HAP-1 (cell line): Measurements from ENCODE around the gene ANK2.

Experiments used
- DNase-seq, 2 experiments: peaks; one replicate each; pipeline ENCODE4 v3.0.0-alpha.2; 2016 to 2020; ENCODE audit warnings: low spot score in 2 of 2
- H3K27me3 ChIP-seq: fragments of 250-450 bp; sonication (Bioruptor Pico); 2 replicates; pipeline ENCODE4 v1.5.1; 2020; ENCODE audit warnings: low read depth, mild to moderate bottlenecking, moderate library complexity
- H3K36me3 ChIP-seq: fragments of 250-450 bp; sonication (Bioruptor Pico); replicated peaks from 2 replicates; pipeline ENCODE4 v1.5.1; 2020; ENCODE audit warnings: mild to moderate bottlenecking
- H3K4me1 ChIP-seq: fragments of 250-450 bp; sonication (Bioruptor Pico); 2 replicates; pipeline ENCODE4 v1.5.1; 2020; ENCODE audit warnings: mild to moderate bottlenecking
- H3K4me3 ChIP-seq: fragments of 250-450 bp; sonication (Bioruptor Pico); 2 replicates; pipeline ENCODE4 v1.5.1; 2020; ENCODE audit warnings: mild to moderate bottlenecking, moderate library complexity
- H3K9me3 ChIP-seq: fragments of 250-450 bp; sonication (Bioruptor Pico); 2 replicates; pipeline ENCODE4 v1.5.1; 2020; ENCODE audit warnings: mild to moderate bottlenecking, moderate library complexity
- in situ Hi-C: fragments of 300-500 bp; cut with MboI; formaldehyde crosslinking; loops from 3 replicates; pipeline ENCODE4 v1.14.3; 2020; ENCODE audit warnings: low sequenced_read_pairs, inconsistent platforms, mixed read lengths

The ANK2 gene

DNA sequence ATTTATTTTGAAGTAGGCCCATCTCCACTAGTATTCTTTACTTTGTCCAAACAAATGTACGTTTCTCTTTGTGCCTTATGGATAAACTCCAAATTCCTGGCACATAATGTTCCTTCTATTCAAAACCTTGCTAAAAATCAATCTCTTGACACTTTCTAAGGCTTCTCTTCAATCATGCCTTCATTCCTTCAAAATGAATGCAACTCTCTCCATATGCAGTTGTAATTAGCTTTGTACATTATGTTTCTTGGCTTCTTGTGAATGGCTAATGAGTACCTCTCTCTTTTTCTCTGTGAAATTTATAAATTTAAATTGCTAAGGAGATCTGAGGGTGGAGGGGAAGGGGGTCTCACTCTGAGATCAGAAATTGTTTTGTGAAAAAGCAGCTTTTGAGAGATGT lies 24.0 kb upstream of the ANK2 start:
- Histone ChIP-seq H3K4me1 (peaks cover 19% of the 10 kb centered on the region), H3K9me3 (no peaks in the 10 kb centered on the region), H3K4me3 (no peak overlapping the region), H3K27me3 (no peaks in the 10 kb centered on the region), H3K36me3 (no peaks in the 10 kb centered on the region)
- in situ Hi-C loops = no loop called here
- DNase-seq = no peak

DNA sequence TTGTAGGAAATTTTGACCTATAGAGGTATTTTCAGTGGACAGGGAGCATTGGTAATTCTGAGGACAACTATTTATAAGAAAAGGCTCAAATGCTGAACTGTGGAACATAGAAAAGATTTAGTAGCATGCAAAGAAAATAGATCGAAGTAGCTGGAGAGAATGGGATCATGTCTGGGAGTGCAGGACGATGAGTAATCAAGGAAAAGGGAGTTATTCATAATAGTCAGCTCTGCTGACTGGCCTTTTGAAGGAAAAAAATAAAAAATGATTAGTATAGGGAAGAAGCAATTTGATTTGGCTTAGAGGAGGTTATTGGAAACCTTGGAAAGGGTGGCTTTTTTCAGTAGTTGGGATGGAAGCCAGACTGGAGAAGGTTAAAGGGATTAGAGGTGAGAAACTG lies 22.9 kb upstream of the ANK2 start:
- Histone ChIP-seq H3K36me3 (no peaks in the 10 kb centered on the region), H3K9me3 (no peaks in the 10 kb centered on the region), H3K4me3 (no peak overlapping the region), H3K27me3 (no peaks in the 10 kb centered on the region), H3K4me1 (peaks cover 25% of the 10 kb centered on the region)
- in situ Hi-C loops = no loop called here
- DNase-seq = no peak

DNA sequence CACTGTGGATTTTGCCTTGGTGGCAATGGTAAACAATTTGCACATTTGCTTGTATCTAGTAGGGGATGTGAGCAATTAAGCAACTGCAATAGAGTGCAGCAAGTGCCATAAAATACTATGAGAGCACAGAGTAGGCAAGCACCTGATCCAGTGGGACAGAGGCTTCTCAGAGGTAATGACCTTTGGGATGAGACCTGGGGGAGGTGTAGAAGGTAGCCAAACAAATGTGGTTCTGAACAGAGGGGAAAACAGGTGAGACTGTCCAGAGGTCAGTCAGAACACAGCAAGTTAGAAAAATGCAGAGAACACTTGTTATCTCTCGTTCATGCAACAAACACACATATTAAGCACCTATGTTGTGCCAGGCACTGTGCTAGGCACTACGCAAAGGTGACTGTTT lies 21.4 kb upstream of the ANK2 start:
- Histone ChIP-seq H3K4me3 (no peak overlapping the region), H3K36me3 (no peaks in the 10 kb centered on the region), H3K4me1 (peaks cover 29% of the 10 kb centered on the region), H3K9me3 (no peaks in the 10 kb centered on the region), H3K27me3 (no peaks in the 10 kb centered on the region)
- in situ Hi-C loops = no loop called here
- no peak for DNase-seq

DNA sequence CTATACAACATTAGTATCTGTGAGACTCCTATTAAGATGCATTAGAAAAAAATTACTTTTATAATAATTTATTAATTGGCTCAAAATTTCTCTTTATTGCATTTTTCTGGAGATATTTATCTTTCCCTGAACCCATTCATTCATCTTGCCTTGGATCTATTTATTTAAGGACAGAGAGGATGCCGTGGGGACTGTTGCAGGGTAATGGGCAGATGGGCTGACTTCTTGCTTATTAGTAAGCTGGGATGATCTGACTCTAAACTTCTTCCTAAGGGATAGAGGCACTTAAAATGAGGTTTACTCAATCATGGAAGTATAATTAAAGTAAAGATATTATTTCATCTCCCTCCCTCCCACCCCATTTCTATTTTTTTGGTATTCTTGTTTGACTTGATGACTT lies 18.2 kb upstream of the ANK2 start:
- Histone ChIP-seq H3K36me3 (no peaks in the 10 kb centered on the region), H3K4me3 (no peak overlapping the region), H3K4me1 (peaks cover 23% of the 10 kb centered on the region), H3K27me3 (no peaks in the 10 kb centered on the region), H3K9me3 (no peaks in the 10 kb centered on the region)
- in situ Hi-C loops = no loop called here
- no peak for DNase-seq

DNA sequence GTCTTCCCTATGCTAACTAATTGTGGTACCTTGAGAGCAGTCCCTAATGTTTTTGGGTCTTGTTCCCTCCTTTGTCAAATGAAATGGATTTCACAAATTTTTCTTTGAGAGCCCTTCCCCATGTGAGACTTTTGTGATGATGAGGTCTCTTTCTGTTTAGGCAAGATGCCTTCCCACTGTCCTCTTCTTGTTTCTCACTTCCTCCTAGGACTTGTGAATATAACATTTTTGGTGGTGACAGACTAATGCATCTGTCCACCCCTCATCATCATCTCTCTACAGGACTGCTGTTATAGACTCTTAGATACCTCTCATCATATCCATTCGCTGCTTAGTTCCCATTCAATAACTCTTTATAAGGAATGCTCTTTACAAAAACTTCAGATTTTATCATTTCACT lies 8.7 kb upstream of the ANK2 start:
- DNase-seq = no peak
- H3K4me1 ChIP-seq = no peaks in the 10 kb centered on the region; the same call in 1 of the 2 replicates
- no peaks in the 10 kb centered on the region for H3K9me3 ChIP-seq
- in situ Hi-C loops = no loop called here
- H3K36me3 ChIP-seq = no peaks in the 10 kb centered on the region
- H3K4me3 ChIP-seq = no peak overlapping the region
- no peaks in the 10 kb centered on the region for H3K27me3 ChIP-seq

DNA sequence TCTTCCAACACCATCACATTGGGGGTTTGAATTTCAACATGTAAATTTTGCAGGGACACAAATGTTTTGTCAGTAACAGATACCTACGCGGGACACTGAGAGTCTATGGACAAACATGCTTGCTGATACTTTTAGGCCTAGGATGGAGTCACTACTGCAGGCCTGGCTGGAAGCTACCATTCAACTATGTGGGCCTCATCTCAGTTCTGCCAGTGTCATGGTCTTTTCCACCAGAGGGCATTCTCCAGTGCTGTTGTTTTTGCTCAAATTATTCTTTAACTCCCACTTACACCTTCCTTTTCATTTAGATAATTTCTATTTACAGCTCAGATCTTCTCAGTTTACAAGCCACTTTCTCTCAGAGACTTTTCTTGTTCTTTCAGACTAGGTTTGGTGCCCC lies 7.0 kb upstream of the ANK2 start:
- H3K27me3 ChIP-seq = no peaks in the 10 kb centered on the region
- in situ Hi-C loops = no loop called here
- H3K4me3 ChIP-seq = no peak overlapping the region
- DNase-seq = no peak
- H3K36me3 ChIP-seq = no peaks in the 10 kb centered on the region
- no peaks in the 10 kb centered on the region; the same call in 1 of the 2 replicates for H3K4me1 ChIP-seq
- H3K9me3 ChIP-seq = no peaks in the 10 kb centered on the region

DNA sequence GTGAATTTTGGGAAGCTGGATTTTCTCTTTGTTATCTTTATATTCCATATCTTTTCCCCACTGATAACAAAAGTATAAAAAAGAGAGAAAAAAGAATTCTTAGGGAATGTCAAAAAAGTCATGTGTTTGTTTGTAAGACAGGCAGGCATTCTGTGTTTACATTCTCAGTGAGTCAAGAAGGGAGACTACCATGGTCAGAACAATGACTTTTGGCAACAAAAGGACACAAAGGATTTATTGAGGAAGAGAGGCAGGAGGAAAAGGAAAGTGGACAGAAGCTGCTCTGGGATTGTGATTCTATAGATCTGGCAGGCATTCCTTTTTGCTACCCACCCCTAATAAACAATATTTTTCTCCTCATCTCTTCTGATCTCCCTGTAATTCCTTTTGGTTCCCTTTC lies 5.9 kb upstream of the ANK2 start:
- Histone ChIP-seq H3K36me3 (no peaks in the 10 kb centered on the region), H3K4me3 (no peak overlapping the region), H3K4me1 (no peaks in the 10 kb centered on the region; the same call in 1 of the 2 replicates), H3K27me3 (no peaks in the 10 kb centered on the region), H3K9me3 (no peaks in the 10 kb centered on the region)
- in situ Hi-C loops = no loop called here
- no peak for DNase-seq

DNA sequence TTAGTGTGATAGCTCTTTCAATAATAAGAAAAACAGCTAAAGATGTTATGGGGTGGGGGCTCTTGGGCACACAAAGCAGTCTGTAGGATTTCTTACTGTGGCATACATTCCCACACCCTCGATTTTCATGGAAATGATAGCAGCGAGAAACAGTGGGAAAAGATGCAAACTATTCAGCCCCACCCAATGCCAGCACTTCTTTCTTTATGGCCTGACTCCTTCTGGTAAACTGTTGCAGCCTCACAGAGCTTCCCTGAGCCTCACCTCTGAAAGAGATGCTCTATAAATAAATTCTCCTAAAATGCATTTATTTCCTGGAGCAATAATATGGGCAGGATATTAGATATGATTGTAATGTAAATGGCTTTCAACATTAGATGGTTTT lies 910 bp downstream of the ANK2 start:
- in situ Hi-C loops = no loop called here
- H3K4me3 ChIP-seq = no peak overlapping the region
- no peaks in the 10 kb centered on the region for H3K27me3 ChIP-seq
- peaks cover 24% of the 10 kb centered on the region for H3K4me1 ChIP-seq
- no peaks in the 10 kb centered on the region for H3K36me3 ChIP-seq
- DNase-seq = peak; percentile 35
- no peaks in the 10 kb centered on the region for H3K9me3 ChIP-seq

DNA sequence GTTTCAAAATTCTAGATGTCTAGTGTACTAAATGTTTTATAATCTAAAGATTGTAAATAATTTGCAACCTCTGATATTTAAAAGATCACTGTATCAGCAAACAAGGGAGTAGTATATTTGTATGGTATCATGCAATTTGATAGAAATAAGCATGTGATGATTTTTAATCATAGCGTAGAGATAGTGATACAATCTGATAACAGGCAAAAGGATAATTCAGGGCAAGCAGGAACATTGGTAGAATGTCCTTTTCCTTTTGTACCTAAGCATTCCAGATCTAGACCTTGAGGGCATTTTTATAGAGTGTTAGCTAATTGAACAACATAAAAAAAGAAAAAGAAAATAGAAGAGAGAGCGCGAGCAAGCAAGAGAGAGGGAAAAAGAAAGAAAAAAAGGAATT lies 1.4 kb downstream of the ANK2 start:
- Histone ChIP-seq H3K9me3 (no peaks in the 10 kb centered on the region), H3K36me3 (no peaks in the 10 kb centered on the region), H3K4me3 (no peak overlapping the region), H3K27me3 (no peaks in the 10 kb centered on the region), H3K4me1 (peaks cover 24% of the 10 kb centered on the region)
- in situ Hi-C loops = no loop called here
- DNase-seq = peak in 1 of 2 experiments; percentile 19

DNA sequence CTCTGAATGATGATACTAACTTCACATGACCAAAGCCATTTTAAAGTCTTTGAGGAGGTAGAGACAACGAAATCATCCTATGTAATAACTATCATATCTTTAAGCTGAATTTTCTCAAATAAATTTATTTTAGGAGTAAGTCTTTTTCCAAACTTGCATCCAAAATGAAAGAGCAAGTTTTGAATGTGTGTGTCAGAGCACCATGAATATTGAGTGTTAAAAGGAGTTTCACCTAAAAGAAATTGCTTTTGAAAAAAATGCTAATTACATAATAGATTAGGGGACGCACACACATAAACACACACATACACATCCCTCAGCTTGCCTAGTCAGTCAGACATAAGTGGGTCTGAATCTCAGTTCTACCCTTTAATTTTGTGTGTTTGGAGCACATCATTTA lies 1.9 kb downstream of the ANK2 start:
- H3K4me1 ChIP-seq = peaks cover 24% of the 10 kb centered on the region
- no peaks in the 10 kb centered on the region for H3K27me3 ChIP-seq
- no peaks in the 10 kb centered on the region for H3K36me3 ChIP-seq
- no peak for DNase-seq
- no peaks in the 10 kb centered on the region for H3K9me3 ChIP-seq
- H3K4me3 ChIP-seq = no peak overlapping the region
- in situ Hi-C loops = no loop called here

DNA sequence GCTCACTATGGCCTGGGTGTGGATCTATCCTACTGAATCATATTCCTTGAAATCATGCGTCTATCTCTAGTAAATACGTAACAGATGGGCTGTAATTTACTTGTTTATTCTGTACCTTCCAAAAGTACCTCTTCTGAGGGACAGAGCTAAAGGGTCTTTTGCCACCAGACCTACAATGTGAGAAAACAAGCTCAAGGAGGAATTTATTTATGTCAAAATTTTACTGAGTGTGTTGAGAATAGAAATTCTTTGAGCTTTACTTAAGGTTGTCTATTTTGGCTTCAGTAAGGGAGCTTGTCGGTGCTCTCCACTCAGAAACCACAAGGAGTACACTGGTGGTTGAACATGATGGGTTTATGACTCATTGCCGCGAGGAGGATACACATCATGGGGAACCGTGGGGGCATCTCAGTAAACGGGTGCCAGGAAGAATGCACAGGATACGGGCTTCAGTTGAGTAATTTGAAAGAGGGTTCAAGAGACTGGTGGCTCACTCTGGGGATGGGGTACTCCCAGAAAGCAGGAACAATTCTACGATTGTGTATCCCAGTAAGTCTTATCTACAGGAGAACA lies 3.0 kb downstream of the ANK2 start:
- H3K9me3 ChIP-seq = no peaks in the 10 kb centered on the region
- no peaks in the 10 kb centered on the region for H3K27me3 ChIP-seq
- H3K4me1 ChIP-seq = peaks cover 33% of the 10 kb centered on the region
- no peak overlapping the region for H3K4me3 ChIP-seq
- in situ Hi-C loops = no loop called here
- DNase-seq = no peak
- H3K36me3 ChIP-seq = no peaks in the 10 kb centered on the region

DNA sequence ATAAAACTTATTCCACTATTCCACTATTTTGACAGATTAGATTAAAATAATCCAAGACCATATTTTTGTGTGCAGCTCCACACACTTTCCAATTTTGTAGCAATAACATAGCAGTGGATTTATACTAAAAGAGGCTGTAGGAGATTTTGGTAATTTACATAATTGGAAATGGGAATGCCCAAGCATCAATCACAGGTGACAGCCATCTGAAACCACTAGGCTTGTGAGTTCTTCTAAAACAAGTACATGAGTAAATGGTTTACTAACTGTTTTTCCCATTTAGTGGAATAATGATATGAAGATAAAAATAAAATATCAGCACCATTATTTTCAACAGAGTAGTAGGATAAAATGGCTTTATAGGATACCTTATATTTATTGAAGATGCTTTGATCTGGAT lies 4.4 kb downstream of the ANK2 start:
- H3K27me3 ChIP-seq = no peaks in the 10 kb centered on the region
- no peak overlapping the region for H3K4me3 ChIP-seq
- no peaks in the 10 kb centered on the region for H3K36me3 ChIP-seq
- in situ Hi-C loops = no loop called here
- H3K9me3 ChIP-seq = no peaks in the 10 kb centered on the region
- H3K4me1 ChIP-seq = peaks cover 35% of the 10 kb centered on the region
- DNase-seq = no peak

DNA sequence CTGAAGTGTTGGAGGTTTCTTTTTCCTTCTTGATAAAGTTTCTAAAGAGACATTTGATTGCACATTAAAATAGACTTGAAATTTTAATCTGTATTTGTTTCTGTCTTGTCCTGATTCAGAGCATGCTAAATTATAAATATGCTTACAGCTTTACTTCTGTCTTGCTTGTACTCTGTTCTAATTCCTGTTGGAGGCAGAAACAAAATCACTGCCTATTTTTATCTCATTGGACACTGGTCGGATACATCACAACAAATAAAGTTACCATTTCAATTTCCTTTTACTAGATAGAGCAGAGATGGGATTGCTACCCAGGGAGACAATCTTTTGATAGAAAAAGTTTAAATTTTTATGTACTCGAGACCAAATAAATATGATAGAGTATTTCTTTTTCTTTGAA lies 6.9 kb downstream of the ANK2 start:
- H3K4me3 ChIP-seq = no peak overlapping the region
- peaks cover 12% of the 10 kb centered on the region for H3K4me1 ChIP-seq
- no peaks in the 10 kb centered on the region for H3K36me3 ChIP-seq
- no peaks in the 10 kb centered on the region for H3K9me3 ChIP-seq
- in situ Hi-C loops = no loop called here
- DNase-seq = no peak
- no peaks in the 10 kb centered on the region for H3K27me3 ChIP-seq

DNA sequence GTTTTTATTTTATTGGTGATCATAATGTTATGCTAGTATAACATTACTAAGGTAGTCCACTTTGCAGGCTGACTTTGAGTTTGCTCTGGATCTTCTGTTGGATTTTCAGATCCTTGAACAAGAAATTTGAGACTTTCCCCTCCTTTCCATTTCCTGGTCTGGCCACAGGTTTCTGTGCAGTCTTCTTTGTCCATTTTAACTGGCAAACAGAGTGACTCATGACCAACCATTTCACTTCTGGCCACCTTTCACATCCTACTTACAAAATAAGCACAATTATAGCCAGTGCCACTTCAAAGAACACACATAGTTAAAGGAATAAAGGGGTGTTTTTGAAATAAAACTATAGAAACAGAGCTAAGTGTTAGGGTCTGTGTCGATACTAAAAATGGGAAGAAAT lies 8.4 kb downstream of the ANK2 start:
- Histone ChIP-seq H3K4me1 (peaks cover 12% of the 10 kb centered on the region), H3K27me3 (no peaks in the 10 kb centered on the region), H3K9me3 (no peaks in the 10 kb centered on the region), H3K4me3 (no peak overlapping the region), H3K36me3 (no peaks in the 10 kb centered on the region)
- in situ Hi-C loops = no loop called here
- DNase-seq = no peak

DNA sequence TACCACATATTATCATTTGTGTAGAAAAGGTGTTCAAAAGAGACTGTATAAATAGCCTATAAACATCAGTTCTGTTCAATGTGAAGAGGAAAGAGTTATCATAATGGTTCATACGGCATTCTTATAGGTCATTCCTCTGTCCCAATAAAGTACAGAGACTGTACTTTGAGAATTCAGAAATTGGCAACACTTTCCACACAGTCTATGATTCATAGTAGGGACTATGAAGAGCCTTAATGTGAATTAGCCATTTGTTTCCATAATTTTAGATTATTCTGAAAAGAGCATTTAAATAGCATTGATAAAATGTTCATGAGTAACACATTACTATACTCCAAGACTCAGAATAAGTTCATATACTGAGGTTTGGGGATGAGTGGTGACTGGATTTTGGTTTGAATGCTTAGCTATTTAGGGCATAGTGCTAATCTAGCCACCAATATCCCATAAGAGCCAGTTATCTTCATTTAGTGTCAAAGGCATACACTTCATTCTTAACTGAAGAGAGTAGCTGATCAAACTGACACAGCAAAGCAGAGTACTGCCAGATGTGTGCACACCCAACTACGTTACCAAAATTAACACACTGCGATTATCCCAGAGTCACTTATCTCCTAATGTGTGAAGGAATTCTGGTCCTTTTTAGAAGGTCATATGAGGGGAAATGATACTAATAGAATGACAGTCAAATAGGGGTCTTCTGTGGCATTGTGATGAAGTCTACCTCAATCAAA lies 10.2 kb downstream of the ANK2 start:
- in situ Hi-C loops = no loop called here
- Histone ChIP-seq H3K36me3 (no peaks in the 10 kb centered on the region), H3K4me1 (peaks cover 20% of the 10 kb centered on the region), H3K27me3 (no peaks in the 10 kb centered on the region), H3K9me3 (no peaks in the 10 kb centered on the region), H3K4me3 (no peak overlapping the region)
- DNase-seq = no peak
